ENCODE measurements around the gene RHBDL1. TPM values are rescaled to one million over a fixed set of nuclear protein-coding genes. Genes with fewer than 3 reads are reported as not detected.

RHBDL1 gene
- total and polyA plus RNA-seq, 2 experiments from 2014 or later, result 3.4 to 4.2 TPM

DNA sequence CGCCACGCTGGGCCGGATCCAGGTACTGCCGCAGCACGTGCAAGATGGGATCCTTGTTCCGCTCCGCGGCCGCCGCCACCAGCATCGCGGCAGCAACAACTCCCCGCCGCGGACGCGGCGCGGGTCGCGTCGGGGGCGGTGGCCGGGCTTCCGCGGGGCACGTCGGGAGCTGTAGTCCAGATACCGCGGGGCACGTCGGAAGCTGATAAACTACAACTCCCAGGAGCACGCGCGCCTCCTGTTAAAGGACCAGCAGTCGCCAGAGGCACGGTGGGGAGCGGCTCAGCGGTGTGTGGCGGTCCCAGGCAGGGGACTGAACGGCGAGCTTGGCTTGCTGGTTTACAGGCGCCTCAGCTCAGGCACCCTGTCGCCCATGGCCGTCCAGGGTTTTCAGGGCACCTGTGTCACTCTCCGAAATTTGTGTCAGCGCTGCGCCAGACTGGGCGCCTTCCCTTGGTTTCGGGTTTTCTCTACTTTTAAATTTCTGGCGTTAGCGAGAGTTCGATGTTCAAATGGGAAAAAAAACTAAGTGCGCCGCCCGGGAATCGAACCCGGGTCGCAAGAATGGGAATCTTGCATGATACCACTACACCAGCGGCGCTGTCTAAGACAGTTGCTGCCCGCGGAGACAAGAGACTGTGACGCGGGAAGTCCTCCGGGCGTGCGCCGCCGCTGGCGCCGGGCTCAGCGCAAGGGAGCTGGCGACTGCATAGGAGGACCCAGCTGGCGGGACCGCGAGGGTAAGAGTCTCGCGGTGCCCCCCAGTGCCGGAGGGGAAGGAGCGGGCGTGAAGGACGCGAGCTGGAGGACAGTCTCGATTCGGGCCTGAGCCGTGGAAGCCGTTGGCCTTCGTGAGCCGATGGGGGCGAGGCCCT lies 39.0 kb upstream of the RHBDL1 start, which contains the start of gene METTL26:
Gene METTL26 (minus strand): TSS at position 100 of the 875 bp plus-strand sequence. CDS start 15 bp downstream, at position 85.
- H3K27ac ChIP-seq, result peak within 1 kb of the TSS; percentile 99
- no peaks in the 10 kb centered on the region for H3K27me3 ChIP-seq
- TF ChIP-seq EZH2 (IDR thresholded peaks at IDR 0.05; ENCODE audit: borderline replicate concordance) (no peak), EZH2phosphoT487 (IDR thresholded peaks at IDR 0.05; ENCODE audit: low read depth, severe bottlenecking, unreplicated experiment) (no peak)
- TF ChIP-seq, protein P1, sequence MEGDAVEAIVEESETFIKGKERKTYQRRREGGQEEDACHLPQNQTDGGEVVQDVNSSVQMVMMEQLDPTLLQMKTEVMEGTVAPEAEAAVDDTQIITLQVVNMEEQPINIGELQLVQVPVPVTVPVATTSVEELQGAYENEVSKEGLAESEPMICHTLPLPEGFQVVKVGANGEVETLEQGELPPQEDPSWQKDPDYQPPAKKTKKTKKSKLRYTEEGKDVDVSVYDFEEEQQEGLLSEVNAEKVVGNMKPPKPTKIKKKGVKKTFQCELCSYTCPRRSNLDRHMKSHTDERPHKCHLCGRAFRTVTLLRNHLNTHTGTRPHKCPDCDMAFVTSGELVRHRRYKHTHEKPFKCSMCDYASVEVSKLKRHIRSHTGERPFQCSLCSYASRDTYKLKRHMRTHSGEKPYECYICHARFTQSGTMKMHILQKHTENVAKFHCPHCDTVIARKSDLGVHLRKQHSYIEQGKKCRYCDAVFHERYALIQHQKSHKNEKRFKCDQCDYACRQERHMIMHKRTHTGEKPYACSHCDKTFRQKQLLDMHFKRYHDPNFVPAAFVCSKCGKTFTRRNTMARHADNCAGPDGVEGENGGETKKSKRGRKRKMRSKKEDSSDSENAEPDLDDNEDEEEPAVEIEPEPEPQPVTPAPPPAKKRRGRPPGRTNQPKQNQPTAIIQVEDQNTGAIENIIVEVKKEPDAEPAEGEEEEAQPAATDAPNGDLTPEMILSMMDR (IDR thresholded peaks at IDR 0.05; ENCODE audit: poor library complexity), result no peak
- H3K4me1 ChIP-seq (ENCODE audit: insufficient read depth), result peaks cover 16% of the 10 kb centered on the region
- H4K20me1 ChIP-seq (ENCODE audit: insufficient read depth, poor library complexity, severe bottlenecking), result no peaks in the 10 kb centered on the region
- H3K79me2 ChIP-seq, result peaks cover 12% of the 10 kb centered on the region
- WGBS (ENCODE audit: low lambda C conversion rate, missing lambda C conversion rate), result 1% methylated on average over 89 of the region's 91 CpGs
- no peaks in the 10 kb centered on the region for H3K36me3 ChIP-seq (replicated peaks; ENCODE audit: insufficient read depth, low read depth)
- H3K4me3 ChIP-seq, result peak within 1 kb of the TSS; percentile 96
- H2AFZ ChIP-seq, result peak within 1 kb of the TSS; percentile 86
- no peaks in the 10 kb centered on the region for H3K9me2 ChIP-seq (replicated peaks; ENCODE audit: insufficient read depth)
- H3K4me2 ChIP-seq, result peak within 1 kb of the TSS; percentile 98
- peak; percentile 97 for DNase-seq (ENCODE audit: low spot score)
- H3K9me3 ChIP-seq (ENCODE audit: low read depth), result no peaks in the 10 kb centered on the region

DNA sequence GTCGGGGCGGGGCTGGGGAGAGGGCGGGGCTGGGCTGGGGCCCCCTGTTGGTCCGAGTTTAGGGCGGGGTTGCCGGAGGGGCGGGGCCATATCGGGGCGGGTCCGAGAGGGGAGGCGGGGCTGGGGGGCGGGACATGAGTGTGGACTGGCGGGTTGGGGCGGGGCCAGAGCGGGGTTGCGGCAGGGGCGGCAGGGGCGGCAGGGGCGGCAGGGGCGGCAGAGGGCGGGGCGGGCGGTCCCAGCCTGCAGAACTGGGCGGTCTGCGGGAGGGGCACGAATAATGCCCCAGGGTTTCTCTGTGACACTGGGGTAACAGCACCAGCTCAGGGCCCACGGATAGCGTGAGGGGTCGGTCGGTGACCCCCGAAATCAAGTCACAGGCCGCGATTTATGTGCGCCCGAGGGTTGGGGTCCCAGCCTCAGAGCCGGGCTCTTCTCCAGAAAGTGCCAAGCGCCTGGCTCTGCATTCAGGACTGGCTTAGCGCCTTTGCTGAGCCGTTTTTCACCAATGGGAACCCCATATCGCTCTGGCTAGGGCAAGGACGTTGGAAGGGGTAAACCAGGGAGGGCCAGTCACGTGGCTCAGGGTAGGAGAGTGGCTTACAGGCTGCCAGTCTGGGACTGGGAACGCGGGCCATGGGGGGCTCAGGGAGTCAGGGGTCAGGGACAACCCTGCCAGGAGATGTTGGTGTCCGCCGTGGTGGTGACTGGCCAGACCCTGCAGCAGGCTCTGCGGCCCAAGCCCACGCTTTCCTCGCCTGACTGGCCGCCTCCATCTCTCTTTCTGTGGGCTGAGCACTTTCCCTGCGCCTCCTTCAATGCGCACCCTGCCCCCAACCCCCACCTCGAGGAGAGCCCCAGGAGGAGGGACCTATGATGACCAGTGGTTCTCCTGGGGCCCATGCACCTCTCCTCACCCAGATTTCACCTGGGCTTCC lies 38.1 kb upstream of the RHBDL1 start:
- Histone ChIP-seq H4K20me1 (ENCODE audit: insufficient read depth, poor library complexity, severe bottlenecking) (no peaks in the 10 kb centered on the region), H3K79me2 (peaks cover 12% of the 10 kb centered on the region), H3K9me2 (replicated peaks; ENCODE audit: insufficient read depth) (no peaks in the 10 kb centered on the region), H3K9me3 (ENCODE audit: low read depth) (no peaks in the 10 kb centered on the region), H3K27me3 (no peaks in the 10 kb centered on the region), H2AFZ (peak overlapping the region; percentile 67), H3K4me3 (peak overlapping the region; percentile 96), H3K36me3 (replicated peaks; ENCODE audit: insufficient read depth, low read depth) (no peaks in the 10 kb centered on the region), H3K27ac (peak overlapping the region; percentile 99), H3K4me2 (peak overlapping the region; percentile 98), H3K4me1 (ENCODE audit: insufficient read depth) (peaks cover 17% of the 10 kb centered on the region)
- 26% methylated on average over 40 of the region's 53 CpGs for WGBS (ENCODE audit: low lambda C conversion rate, missing lambda C conversion rate)
- peak; percentile 97 for DNase-seq (ENCODE audit: low spot score)
- TF ChIP-seq EZH2 (IDR thresholded peaks at IDR 0.05; ENCODE audit: borderline replicate concordance) (no peak), EZH2phosphoT487 (IDR thresholded peaks at IDR 0.05; ENCODE audit: low read depth, severe bottlenecking, unreplicated experiment) (no peak)

DNA sequence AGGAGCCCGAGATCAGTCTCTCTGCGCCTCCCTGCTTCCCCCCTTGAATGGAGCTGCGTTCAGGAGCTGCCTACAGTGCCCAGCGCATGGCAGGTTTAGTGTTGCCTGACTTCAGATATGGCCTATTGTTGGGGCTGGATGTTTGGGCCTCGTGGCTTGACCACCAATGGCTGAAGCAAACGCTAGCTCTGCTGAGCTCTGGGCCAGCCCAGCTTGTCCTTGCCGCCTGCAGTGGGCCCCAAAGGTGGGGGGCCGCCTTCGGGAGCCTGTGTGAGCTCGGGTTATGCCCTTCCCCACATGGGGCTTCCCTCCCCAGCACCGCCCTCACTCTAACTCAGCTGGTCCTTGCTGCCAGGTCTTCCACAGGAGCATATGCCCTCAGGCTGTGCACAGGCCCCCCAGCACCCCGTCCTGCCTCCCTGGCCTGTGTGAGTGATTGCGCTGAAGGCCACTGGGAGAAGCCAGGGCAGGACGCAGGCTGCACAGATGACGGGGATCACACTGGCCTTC lies 37.4 kb upstream of the RHBDL1 start:
- Histone ChIP-seq H3K9me3 (ENCODE audit: low read depth) (no peaks in the 10 kb centered on the region), H3K36me3 (replicated peaks; ENCODE audit: insufficient read depth, low read depth) (no peaks in the 10 kb centered on the region), H3K79me2 (peaks cover 20% of the 10 kb centered on the region), H3K9me2 (replicated peaks; ENCODE audit: insufficient read depth) (no peaks in the 10 kb centered on the region), H3K4me1 (ENCODE audit: insufficient read depth) (peaks cover 24% of the 10 kb centered on the region), H3K27me3 (no peaks in the 10 kb centered on the region), H3K4me3 (no peak overlapping the region), H3K4me2 (peak overlapping the region; percentile 98), H2AFZ (no peak overlapping the region), H3K27ac (no peak overlapping the region), H4K20me1 (ENCODE audit: insufficient read depth, poor library complexity, severe bottlenecking) (no peaks in the 10 kb centered on the region)
- TF ChIP-seq EZH2 (IDR thresholded peaks at IDR 0.05; ENCODE audit: borderline replicate concordance), result no peak
- no peak for TF ChIP-seq EZH2phosphoT487 (IDR thresholded peaks at IDR 0.05; ENCODE audit: low read depth, severe bottlenecking, unreplicated experiment)
- TF ChIP-seq, protein P1 (IDR thresholded peaks at IDR 0.05; ENCODE audit: poor library complexity), result no peak
- 89% methylated on average over 15 of the region's 15 CpGs for WGBS (ENCODE audit: low lambda C conversion rate, missing lambda C conversion rate)
- DNase-seq (ENCODE audit: low spot score), result no peak

Measured in hepatocyte (in vitro differentiated cells).